ENCODE results near the gene KLHL35.
A peak's percentile ranks its signal among the peaks of the same experiment; 100 is the strongest.

DNA sequence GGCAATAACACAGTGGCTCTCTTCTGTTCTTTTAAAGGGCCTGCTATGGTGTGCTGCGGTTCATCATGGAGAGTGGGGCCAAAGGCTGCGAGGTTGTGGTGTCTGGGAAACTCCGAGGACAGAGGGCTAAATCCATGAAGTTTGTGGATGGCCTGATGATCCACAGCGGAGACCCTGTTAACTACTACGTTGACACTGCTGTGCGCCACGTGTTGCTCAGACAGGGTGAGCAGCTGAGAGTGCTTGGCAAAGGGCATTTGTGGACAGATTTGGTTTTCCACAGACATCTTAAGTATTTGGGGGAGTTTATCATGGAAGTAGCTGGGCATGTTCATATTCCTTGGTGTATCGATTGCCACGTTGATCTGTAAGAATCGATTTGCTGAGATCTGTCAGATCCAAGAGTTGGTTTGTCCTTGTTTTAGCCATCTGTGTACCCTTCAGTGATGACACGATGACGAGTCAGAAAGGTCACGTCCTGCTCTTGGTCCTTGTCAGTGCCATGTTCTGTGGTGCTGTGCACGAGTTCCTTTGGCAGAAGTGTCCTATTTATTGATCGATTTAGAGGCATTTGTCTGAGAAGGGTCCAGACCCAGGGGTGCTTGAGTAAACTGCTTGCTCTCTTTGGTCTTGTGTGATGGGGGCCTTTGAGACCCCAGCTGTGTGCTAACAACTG lies 28.9 kb downstream of the KLHL35 start:
- TF ChIP-seq, protein P1, sequence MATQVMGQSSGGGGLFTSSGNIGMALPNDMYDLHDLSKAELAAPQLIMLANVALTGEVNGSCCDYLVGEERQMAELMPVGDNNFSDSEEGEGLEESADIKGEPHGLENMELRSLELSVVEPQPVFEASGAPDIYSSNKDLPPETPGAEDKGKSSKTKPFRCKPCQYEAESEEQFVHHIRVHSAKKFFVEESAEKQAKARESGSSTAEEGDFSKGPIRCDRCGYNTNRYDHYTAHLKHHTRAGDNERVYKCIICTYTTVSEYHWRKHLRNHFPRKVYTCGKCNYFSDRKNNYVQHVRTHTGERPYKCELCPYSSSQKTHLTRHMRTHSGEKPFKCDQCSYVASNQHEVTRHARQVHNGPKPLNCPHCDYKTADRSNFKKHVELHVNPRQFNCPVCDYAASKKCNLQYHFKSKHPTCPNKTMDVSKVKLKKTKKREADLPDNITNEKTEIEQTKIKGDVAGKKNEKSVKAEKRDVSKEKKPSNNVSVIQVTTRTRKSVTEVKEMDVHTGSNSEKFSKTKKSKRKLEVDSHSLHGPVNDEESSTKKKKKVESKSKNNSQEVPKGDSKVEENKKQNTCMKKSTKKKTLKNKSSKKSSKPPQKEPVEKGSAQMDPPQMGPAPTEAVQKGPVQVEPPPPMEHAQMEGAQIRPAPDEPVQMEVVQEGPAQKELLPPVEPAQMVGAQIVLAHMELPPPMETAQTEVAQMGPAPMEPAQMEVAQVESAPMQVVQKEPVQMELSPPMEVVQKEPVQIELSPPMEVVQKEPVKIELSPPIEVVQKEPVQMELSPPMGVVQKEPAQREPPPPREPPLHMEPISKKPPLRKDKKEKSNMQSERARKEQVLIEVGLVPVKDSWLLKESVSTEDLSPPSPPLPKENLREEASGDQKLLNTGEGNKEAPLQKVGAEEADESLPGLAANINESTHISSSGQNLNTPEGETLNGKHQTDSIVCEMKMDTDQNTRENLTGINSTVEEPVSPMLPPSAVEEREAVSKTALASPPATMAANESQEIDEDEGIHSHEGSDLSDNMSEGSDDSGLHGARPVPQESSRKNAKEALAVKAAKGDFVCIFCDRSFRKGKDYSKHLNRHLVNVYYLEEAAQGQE (IDR thresholded peaks at IDR 0.05; ENCODE audit: insufficient read depth in 1 of 2, low read depth in 2 of 2, low read length in 2 of 2): no peak
- TF ChIP-seq SIN3A (IDR thresholded peaks at IDR 0.05; ENCODE audit: borderline replicate concordance, insufficient read depth, low read length) (no peak), POLR2AphosphoS5 (IDR thresholded peaks at IDR 0.05; ENCODE audit: low read depth, low read length) (peak; percentile 59; the same call in 1 of the 2 replicates), TAF1 (IDR thresholded peaks at IDR 0.05; ENCODE audit: borderline replicate concordance, insufficient read depth, low read length) (no peak), FOXP2 (optimal IDR thresholded peaks at IDR 0.05; ENCODE audit: borderline replicate concordance, extremely low read depth, extremely low read length, insufficient read depth) (no peak)

Data from PFSK-1 (cell line).